Stimulated activated CD4-positive, alpha-beta T cell treated with anti-CD3 and anti-CD28 coated beads, Interleukin-4, amount 100 ng/mL, for 4 hours (primary cell): ENCODE measurements around the gene ZNF143.
A peak's percentile ranks its signal among the peaks of the same experiment; 100 is the strongest.

Experiments used
- DNase-seq, 2 experiments: peaks; one replicate each; pipeline ENCODE4 v3.0.0-alpha.2; 2020

Gene ZNF143

DNA sequence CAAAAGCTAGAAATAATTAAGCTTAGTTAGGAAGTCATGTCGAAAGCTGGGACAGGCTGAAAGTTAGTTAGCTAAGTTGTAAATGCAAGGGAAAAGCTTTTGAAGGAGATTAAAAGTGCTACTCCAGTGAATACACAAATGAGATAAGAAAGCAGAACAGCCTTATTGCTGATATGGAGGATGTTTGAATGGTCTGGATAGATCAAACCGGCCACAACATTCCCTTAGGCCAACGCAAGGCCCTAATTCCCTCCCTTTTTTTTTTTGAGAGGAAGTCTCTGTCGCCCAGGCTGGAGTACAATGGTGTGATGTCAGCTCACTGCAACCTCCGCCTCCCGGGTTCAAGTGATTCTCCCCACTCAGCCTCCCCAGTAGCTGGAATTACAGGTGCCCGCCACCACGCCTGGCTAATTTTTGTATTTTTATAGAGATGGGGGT is 89.4 kb downstream of the ZNF143 start:
- DNase-seq: no peak

GRCh38 chr11:9561279-9561982 is 100.6 kb downstream of the ZNF143 start:
- DNase-seq: no peak

DNA sequence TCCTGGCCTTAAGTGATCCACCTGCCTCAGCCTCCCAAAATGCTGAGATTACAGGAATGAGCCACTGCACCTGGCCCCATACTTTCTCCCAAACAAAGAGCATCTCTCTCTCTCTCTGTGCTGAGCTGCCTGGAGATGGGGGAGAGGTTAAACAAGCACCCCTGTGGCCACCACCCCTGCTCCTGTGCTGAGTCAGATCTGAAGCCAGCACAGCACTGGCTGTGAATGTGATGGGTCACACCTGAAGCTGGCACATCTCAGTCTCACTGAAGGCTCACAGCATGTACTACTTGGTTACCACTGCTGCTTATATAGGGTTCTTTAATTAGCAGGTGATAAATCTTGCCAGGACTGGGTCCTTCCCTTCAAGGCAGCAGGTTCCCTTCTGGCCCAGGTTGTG is 101.9 kb downstream of the ZNF143 start:
- no peak for DNase-seq

GRCh38 chr11:9563196-9563730 is 102.5 kb downstream of the ZNF143 start:
- no peak for DNase-seq

DNA sequence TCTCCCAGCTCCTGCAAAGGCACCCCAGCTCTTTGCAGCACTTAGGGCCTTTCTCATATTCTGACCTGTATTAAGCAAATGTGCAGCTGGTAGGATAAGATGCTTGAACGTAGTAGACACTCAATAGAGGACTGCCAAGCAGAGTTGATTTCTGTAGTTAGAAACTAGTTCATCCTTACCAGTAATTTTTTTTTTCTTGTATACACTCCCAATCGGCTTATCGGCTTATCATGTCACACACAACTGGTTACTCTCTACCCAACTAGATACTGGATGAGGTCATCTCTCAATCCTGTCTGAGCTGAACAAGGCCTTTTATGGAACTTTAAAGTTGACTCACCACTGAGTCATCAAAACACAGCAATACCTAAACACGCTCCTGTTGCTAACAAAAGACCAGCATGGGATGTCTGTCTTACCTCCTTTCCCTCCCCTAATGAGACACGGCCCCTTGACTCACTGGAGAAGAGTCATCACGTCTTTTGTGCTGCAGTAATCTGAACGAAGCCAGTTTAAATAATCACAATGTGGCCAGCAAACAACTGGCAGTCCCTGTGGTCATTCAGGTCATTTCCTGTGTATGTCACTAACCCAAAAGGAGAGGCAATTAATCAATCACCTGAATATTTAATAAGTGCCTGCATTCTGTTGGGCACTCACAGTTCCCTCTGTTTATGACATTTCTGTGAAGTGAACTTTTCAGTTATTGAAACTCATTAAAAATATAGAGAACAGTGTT is 105.2 kb downstream of the ZNF143 start:
- peak; percentile 16 to 64 for DNase-seq

- no peak for DNase-seq
Measured at GRCh38 chr11:9566561-9567063, 105.8 kb downstream of the ZNF143 start.

GRCh38 chr11:9567401-9567800 is 106.6 kb downstream of the ZNF143 start:
- DNase-seq: no peak

DNA sequence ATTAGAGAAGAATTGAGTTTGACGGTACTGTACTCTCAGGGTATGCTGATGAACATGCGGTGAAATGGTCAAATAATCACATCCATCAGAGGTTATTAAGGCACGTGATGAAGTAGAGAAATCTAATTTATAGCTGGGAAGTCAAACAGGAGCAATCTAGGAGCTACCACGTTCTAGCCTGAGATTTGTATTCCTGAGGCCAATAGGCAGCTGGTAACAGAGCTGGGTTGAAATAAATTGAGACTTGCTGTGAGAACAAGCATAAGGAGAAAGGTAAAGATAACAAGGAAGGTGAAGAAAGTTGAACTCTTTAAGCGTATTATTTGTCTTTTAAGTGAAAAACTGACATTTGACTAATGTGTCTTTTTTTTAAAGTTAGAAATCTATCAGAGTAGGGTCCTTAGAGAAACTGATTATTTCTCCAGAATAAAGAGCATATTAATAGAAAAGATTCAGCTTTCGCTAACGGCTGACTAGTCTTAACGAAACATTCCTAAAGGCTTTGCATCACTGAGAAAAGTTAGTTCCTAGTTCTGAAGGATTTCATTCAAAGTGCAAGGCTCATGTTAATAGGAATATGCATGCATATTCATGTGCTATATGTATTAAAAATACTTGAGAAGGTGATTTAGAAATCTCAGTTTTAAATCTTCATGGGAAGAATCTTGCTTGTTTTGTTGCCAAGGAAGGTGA is 107.5 kb downstream of the ZNF143 start:
- no peak for DNase-seq

DNA sequence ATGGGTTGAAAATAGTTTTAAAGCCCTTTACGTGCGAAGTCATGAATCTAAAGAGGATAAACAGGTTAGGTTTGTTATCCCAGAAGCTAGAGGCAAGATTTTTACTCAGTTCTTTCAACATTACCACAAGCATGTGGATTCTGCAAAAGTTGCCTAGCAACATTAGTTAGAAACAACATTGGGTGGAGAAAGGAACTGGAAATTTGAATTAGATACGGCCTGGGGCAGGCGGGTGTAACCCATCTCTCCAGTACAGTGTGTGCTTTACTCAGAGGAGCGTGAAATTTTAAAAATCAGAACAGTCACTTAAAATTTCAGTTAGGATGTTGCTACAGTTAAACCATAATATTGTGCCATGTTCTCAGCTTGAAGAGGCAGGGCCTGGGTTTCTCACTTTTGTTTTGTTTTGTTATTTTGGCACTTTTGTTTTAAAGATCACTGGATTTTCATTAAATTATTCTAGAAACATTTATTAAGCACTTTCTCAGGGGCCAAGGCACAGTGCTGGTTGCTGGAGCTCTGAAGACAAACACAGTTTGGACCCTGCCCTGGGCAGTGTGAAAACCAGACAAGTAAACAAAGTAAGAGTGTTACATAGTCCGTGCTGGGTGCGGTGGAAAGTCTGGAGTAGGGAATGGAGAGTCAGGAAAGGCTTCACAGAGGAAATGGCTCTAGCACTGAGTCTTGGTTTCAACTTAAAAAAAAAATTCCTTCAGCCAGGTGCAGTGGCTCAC is 108.2 kb downstream of the ZNF143 start:
- DNase-seq: no peak

- DNase-seq: no peak
Measured at GRCh38 chr11:9569588-9570164, 108.9 kb downstream of the ZNF143 start.

GRCh38 chr11:9570313-9571025 is 109.7 kb downstream of the ZNF143 start:
- DNase-seq: no peak

DNA sequence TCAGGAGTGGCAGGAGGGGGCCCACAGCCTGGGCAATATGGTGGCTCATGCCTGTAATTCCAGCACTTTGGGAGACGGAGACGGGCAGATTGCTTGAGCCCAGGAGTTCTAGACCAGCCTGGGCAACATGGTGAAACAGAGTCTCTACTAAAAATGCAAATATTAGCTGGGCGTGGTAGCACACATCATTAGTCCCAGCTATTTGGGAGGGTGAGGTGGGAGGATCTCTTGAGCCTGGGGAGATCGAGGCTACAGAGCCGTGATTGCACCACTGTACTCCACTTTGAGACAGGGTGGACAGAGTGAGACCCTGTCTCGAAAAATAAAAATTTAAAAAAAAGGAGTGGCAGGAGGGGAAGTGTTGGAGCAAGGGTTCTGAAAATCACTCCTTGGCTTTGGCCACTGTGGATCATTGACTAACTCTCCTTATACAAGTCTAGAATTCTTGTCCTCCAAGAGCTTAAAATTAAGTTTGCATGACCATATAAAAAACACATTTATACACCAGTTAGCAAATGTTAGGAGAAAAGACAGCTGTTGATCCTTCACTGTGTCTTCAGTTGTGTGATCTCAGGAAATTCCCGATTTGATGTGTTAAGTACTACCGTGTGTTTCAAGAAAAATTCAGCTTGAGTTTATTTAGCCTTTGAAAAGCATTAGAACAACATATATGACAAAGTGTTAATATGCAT is 110.4 kb downstream of the ZNF143 start:
- DNase-seq: no peak

DNA sequence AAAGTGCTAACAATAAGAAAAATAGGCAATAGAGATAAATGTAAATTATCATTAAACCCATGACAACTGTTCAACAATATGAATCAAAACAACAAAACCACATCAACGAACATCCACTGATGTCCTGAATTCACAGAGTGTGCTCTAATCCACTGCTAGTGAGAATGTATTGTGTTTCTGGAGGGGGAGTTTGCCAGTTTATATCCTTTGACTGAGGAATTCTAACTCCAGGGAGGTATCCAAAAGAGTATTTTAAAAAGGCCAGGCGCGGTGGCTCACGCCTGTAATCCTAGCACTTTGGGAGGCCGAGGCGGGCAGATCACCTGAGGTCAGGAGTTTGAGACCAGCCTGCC is 110.9 kb downstream of the ZNF143 start:
- no peak for DNase-seq

GRCh38 chr11:9573052-9573774 is 112.4 kb downstream of the ZNF143 start, which contains the start of gene WEE1:
Gene WEE1 (plus strand): TSS chr11:9573670. CDS start chr11:9573934, 264 bp downstream.
- DNase-seq: peak; percentile 94 to 96

- peak in 1 of 2 experiments; percentile 12 for DNase-seq
Measured at GRCh38 chr11:9573775-9574621, 113.2 kb downstream of the ZNF143 start.

- peak in 1 of 2 experiments; percentile 17 for DNase-seq
Measured at GRCh38 chr11:9574622-9575259, 113.9 kb downstream of the ZNF143 start.

- no peak for DNase-seq
Measured at GRCh38 chr11:9575260-9576240, 114.7 kb downstream of the ZNF143 start.
